SK-N-SH treated with all-trans-retinoic acid at 6 μM for 48 hours (cell line): ENCODE measurements around the gene SYTL3.

Experiments used
- ATAC-seq: fragments of 200-7000 bp; cut with Tn5 transposase; 3 replicates; pipeline ENCODE4 v1.9.1; 2020; ENCODE audit warnings: mild to moderate bottlenecking, moderate library complexity
- ARNTL ChIP-seq: fragments of 450-650 bp; formaldehyde crosslinking; IDR thresholded peaks from 2 replicates; pipeline ENCODE4 v1.5.0; 2020; ENCODE audit warnings: low read depth, mild to moderate bottlenecking, moderate library complexity, borderline replicate concordance
- CREB5 ChIP-seq: fragments of 250-450 bp; sonication (Bioruptor Pico); IDR thresholded peaks from 2 replicates; pipeline ENCODE4 v1.5.1; 2020; ENCODE audit warnings: low read depth, mild to moderate bottlenecking, moderate library complexity
- CSDC2 ChIP-seq: fragments of 250-450 bp; sonication (Bioruptor Pico); IDR thresholded peaks from 2 replicates; pipeline ENCODE4 v1.5.0; 2020; ENCODE audit warnings: mild to moderate bottlenecking, moderate library complexity
- CSRNP3 ChIP-seq: fragments of 250-450 bp; sonication (Bioruptor Pico); IDR thresholded peaks from 2 replicates; pipeline ENCODE4 v1.5.1; 2021; ENCODE audit warnings: mild to moderate bottlenecking, moderate library complexity
- ESRRG ChIP-seq: fragments of 250-450 bp; sonication (Bioruptor Pico); IDR thresholded peaks from 2 replicates; pipeline ENCODE4 v1.6.1; 2021; ENCODE audit warnings: mild to moderate bottlenecking
- GLIS3 ChIP-seq: fragments of 250-450 bp; sonication (Bioruptor Pico); IDR thresholded peaks from 2 replicates; pipeline ENCODE4 v1.5.0; 2020; ENCODE audit warnings: mild to moderate bottlenecking, moderate library complexity
- ISL1 ChIP-seq: fragments of 250-450 bp; sonication (Bioruptor Pico); IDR thresholded peaks from 2 replicates; pipeline ENCODE4 v2.1.2; 2022; ENCODE audit warnings: mild to moderate bottlenecking, moderate library complexity
- OSR1 ChIP-seq: fragments of 250-450 bp; sonication (Bioruptor Pico); IDR thresholded peaks from 2 replicates; pipeline ENCODE4 v1.8.0; 2022; ENCODE audit warnings: moderate library complexity, mild to moderate bottlenecking, inconsistent platforms
- PATZ1 ChIP-seq: fragments of 250-450 bp; sonication (Bioruptor Pico); IDR thresholded peaks from 2 replicates; pipeline ENCODE4 v1.8.0; 2020; ENCODE audit warnings: mild to moderate bottlenecking, moderate library complexity, borderline replicate concordance
- RARB ChIP-seq: fragments of 250-450 bp; sonication (Bioruptor Pico); IDR thresholded peaks from 2 replicates; pipeline ENCODE4 v1.8.0; 2021; ENCODE audit warnings: mild to moderate bottlenecking, moderate library complexity
- SNAI2 ChIP-seq: fragments of 250-450 bp; sonication (Bioruptor Pico); IDR thresholded peaks from 2 replicates; pipeline ENCODE4 v1.5.0; 2020; ENCODE audit warnings: mild to moderate bottlenecking, moderate library complexity
- TCF4 ChIP-seq: fragments of 250-450 bp; sonication (Bioruptor Pico); IDR thresholded peaks from 2 replicates; pipeline ENCODE4 v1.8.0; 2021; ENCODE audit warnings: mild to moderate bottlenecking, moderate library complexity, borderline replicate concordance
- TOX ChIP-seq: fragments of 250-450 bp; sonication (Bioruptor Pico); IDR thresholded peaks from 2 replicates; pipeline ENCODE4 v1.8.0; 2021; ENCODE audit warnings: mild to moderate bottlenecking, moderate library complexity, borderline replicate concordance
- ZC3H10 ChIP-seq: fragments of 250-450 bp; sonication (Bioruptor Pico); IDR thresholded peaks from 2 replicates; pipeline ENCODE4 v1.5.1; 2021; ENCODE audit warnings: mild to moderate bottlenecking, moderate library complexity
- ZFP30 ChIP-seq: fragments of 450-650 bp; formaldehyde crosslinking; IDR thresholded peaks from 2 replicates; pipeline ENCODE4 v1.5.0; 2022; ENCODE audit warnings: mild to moderate bottlenecking, moderate library complexity
- ZNF8 ChIP-seq: fragments of 450-650 bp; formaldehyde crosslinking; IDR thresholded peaks from 2 replicates; pipeline ENCODE4 v1.5.0; 2020; ENCODE audit warnings: mild to moderate bottlenecking, moderate library complexity
- TF ChIP-seq, protein P1 (sequence below): fragments of 250-450 bp; sonication (Bioruptor Pico); IDR thresholded peaks from 2 replicates; pipeline ENCODE4 v1.8.0; 2021; ENCODE audit warnings: low read depth, mild to moderate bottlenecking, moderate library complexity, borderline replicate concordance
- TF ChIP-seq, protein P2 (sequence below): fragments of 250-450 bp; sonication (Bioruptor Pico); IDR thresholded peaks from 2 replicates; pipeline ENCODE4 v1.5.0; 2020; ENCODE audit warnings: mild to moderate bottlenecking, moderate library complexity

SYTL3 gene

GRCh38 chr6:158635427-158636073 lies 14.3 kb upstream of the SYTL3 start:
- TF ChIP-seq, protein P1, sequence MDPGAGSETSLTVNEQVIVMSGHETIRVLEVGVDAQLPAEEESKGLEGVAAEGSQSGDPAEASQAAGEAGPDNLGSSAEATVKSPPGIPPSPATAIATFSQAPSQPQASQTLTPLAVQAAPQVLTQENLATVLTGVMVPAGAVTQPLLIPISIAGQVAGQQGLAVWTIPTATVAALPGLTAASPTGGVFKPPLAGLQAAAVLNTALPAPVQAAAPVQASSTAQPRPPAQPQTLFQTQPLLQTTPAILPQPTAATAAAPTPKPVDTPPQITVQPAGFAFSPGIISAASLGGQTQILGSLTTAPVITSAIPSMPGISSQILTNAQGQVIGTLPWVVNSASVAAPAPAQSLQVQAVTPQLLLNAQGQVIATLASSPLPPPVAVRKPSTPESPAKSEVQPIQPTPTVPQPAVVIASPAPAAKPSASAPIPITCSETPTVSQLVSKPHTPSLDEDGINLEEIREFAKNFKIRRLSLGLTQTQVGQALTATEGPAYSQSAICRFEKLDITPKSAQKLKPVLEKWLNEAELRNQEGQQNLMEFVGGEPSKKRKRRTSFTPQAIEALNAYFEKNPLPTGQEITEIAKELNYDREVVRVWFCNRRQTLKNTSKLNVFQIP (CRISPR knock-in tag): no peak
- no peak for TF ChIP-seq ZFP30
- TF ChIP-seq ZNF8 (CRISPR knock-in tag): no peak
- TF ChIP-seq OSR1: no peak
- no peak for TF ChIP-seq ZC3H10 (CRISPR knock-in tag)
- TF ChIP-seq CSDC2: no peak
- no peak for TF ChIP-seq ESRRG (CRISPR knock-in tag)
- no peak for TF ChIP-seq CREB5 (CRISPR knock-in tag)
- no peak for TF ChIP-seq ISL1 (CRISPR knock-in tag)
- no peak for TF ChIP-seq GLIS3 (CRISPR knock-in tag)
- no peak for TF ChIP-seq TOX (CRISPR knock-in tag)
- no peak for ATAC-seq

- no peak for TF ChIP-seq OSR1
- TF ChIP-seq ISL1 (CRISPR knock-in tag): no peak
- TF ChIP-seq ESRRG (CRISPR knock-in tag): no peak
- TF ChIP-seq TCF4: no peak
- TF ChIP-seq CREB5 (CRISPR knock-in tag): no peak
- TF ChIP-seq PATZ1 (CRISPR knock-in tag): no peak
- no peak for TF ChIP-seq RARB (CRISPR knock-in tag)
- TF ChIP-seq, protein P2, sequence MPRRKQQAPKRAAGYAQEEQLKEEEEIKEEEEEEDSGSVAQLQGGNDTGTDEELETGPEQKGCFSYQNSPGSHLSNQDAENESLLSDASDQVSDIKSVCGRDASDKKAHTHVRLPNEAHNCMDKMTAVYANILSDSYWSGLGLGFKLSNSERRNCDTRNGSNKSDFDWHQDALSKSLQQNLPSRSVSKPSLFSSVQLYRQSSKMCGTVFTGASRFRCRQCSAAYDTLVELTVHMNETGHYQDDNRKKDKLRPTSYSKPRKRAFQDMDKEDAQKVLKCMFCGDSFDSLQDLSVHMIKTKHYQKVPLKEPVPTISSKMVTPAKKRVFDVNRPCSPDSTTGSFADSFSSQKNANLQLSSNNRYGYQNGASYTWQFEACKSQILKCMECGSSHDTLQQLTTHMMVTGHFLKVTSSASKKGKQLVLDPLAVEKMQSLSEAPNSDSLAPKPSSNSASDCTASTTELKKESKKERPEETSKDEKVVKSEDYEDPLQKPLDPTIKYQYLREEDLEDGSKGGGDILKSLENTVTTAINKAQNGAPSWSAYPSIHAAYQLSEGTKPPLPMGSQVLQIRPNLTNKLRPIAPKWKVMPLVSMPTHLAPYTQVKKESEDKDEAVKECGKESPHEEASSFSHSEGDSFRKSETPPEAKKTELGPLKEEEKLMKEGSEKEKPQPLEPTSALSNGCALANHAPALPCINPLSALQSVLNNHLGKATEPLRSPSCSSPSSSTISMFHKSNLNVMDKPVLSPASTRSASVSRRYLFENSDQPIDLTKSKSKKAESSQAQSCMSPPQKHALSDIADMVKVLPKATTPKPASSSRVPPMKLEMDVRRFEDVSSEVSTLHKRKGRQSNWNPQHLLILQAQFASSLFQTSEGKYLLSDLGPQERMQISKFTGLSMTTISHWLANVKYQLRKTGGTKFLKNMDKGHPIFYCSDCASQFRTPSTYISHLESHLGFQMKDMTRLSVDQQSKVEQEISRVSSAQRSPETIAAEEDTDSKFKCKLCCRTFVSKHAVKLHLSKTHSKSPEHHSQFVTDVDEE (CRISPR knock-in tag): no peak
- no peak for TF ChIP-seq TOX (CRISPR knock-in tag)
- no peak for TF ChIP-seq ZFP30
- ATAC-seq: no peak
Measured at GRCh38 chr6:158636778-158637177, 13.1 kb upstream of the SYTL3 start.

GRCh38 chr6:158638324-158638854 lies 11.5 kb upstream of the SYTL3 start:
- no peak for TF ChIP-seq CSRNP3 (CRISPR knock-in tag)
- no peak for ATAC-seq

DNA sequence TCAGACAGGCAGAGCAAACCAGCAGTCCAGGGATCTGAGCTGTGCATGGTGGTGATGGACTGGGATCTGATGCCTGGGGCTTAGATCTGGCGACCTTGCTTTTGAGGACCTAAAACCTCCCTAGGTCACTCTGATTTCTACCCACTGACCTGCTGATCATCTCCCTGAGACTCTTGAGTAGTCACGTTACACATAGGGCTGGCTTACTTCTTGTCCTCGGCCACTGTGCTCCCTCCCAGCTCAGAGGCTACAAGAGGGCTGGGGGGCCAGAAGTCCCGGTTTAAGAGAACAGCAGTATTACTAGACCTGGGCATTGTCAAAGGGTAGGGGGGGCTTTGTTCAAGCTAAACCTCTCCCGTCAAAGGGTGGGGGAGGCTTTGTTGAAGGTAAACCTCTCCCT lies 10.8 kb upstream of the SYTL3 start:
- ATAC-seq: no peak
- no peak for TF ChIP-seq ZC3H10 (CRISPR knock-in tag)
- TF ChIP-seq TOX (CRISPR knock-in tag): no peak
- no peak for TF ChIP-seq OSR1
- TF ChIP-seq CSDC2: no peak
- no peak for TF ChIP-seq ARNTL (CRISPR knock-in tag)
- TF ChIP-seq ZNF8 (CRISPR knock-in tag): no peak
- no peak for TF ChIP-seq SNAI2 (CRISPR knock-in tag)
- TF ChIP-seq TCF4: no peak
- TF ChIP-seq, protein P1 (CRISPR knock-in tag): no peak
- no peak for TF ChIP-seq GLIS3 (CRISPR knock-in tag)
- TF ChIP-seq ZFP30: no peak
- no peak for TF ChIP-seq ISL1 (CRISPR knock-in tag)
- TF ChIP-seq CREB5 (CRISPR knock-in tag): no peak
